HG03575 (cell line): ENCODE results near the gene APOL2.
"Not testable (repeated sequence)": the region's sequence is repeated elsewhere in the genome, so short reads cannot be mapped to it uniquely, and the experiment has no call there.

ENCODE experiments used
- ATAC-seq: cut with Tn5 transposase; IDR thresholded peaks from one replicate; pipeline ENCODE4 v1.9.1; 2021; ENCODE audit not compliant: unreplicated experiment, insufficient number of reproducible peaks, low FRiP score; ENCODE audit errors: extremely low read depth

The APOL2 gene

GRCh38 chr22:36227396-36227795 is 11.9 kb downstream of the APOL2 start:
- no peak for ATAC-seq

- ATAC-seq, result no peak
These were observed 13.1 kb downstream of the APOL2 start for GRCh38 chr22:36226189-36226588.

- ATAC-seq, result no peak
These were observed 13.9 kb downstream of the APOL2 start for GRCh38 chr22:36225333-36225922.

- no peak for ATAC-seq
These were observed 15.1 kb downstream of the APOL2 start for GRCh38 chr22:36224245-36224644.

GRCh38 chr22:36223504-36223903 is 15.8 kb downstream of the APOL2 start:
- ATAC-seq, result no peak

- no peak for ATAC-seq
These were observed 16.4 kb downstream of the APOL2 start for GRCh38 chr22:36222887-36223450.

GRCh38 chr22:36221799-36222751 is 17.3 kb downstream of the APOL2 start:
- no peak for ATAC-seq

GRCh38 chr22:36220451-36220921 is 18.8 kb downstream of the APOL2 start:
- ATAC-seq, result no peak

GRCh38 chr22:36218648-36219193 is 20.6 kb downstream of the APOL2 start:
- ATAC-seq, result no peak

- ATAC-seq, result no peak
These were observed 23.3 kb downstream of the APOL2 start for GRCh38 chr22:36215981-36216380.

GRCh38 chr22:36213586-36213985 is 25.7 kb downstream of the APOL2 start:
- ATAC-seq, result no peak

GRCh38 chr22:36212901-36213300 is 26.4 kb downstream of the APOL2 start:
- ATAC-seq, result no peak

- ATAC-seq, result no peak
These were observed 28.0 kb downstream of the APOL2 start for GRCh38 chr22:36211237-36211861.

- no peak for ATAC-seq
These were observed 29.1 kb downstream of the APOL2 start for GRCh38 chr22:36210224-36210623.

- not testable (repeated sequence) for ATAC-seq
These were observed 29.8 kb downstream of the APOL2 start for GRCh38 chr22:36209488-36209908.

GRCh38 chr22:36208914-36209313 is 30.4 kb downstream of the APOL2 start:
- no peak for ATAC-seq

- no peak for ATAC-seq
These were observed 31.1 kb downstream of the APOL2 start for GRCh38 chr22:36208162-36208765.

- ATAC-seq, result no peak
These were observed 33.1 kb downstream of the APOL2 start for GRCh38 chr22:36206255-36206654.

GRCh38 chr22:36205573-36205972 is 33.8 kb downstream of the APOL2 start:
- not testable (repeated sequence) for ATAC-seq
